HL-60 (cell line): Measurements from ENCODE around the gene SNX5.

Experiments
- POLR2AphosphoS5 ChIP-seq: IDR thresholded peaks from 2 replicates; pipeline ENCODE4 v1.6.1; 2012; ENCODE audit warnings: low read depth
- TF ChIP-seq, protein P1 (sequence below): IDR thresholded peaks from one replicate; pipeline ENCODE4 v1.5.1; 2011; ENCODE audit warnings: low read length, control low read depth, inconsistent platforms; ENCODE audit not compliant: insufficient read depth
- TF ChIP-seq, protein P2 (sequence below): IDR thresholded peaks from 2 replicates; pipeline ENCODE4 v1.6.1; 2012; ENCODE audit warnings: low read depth; ENCODE audit not compliant: insufficient replicate concordance

DNA sequence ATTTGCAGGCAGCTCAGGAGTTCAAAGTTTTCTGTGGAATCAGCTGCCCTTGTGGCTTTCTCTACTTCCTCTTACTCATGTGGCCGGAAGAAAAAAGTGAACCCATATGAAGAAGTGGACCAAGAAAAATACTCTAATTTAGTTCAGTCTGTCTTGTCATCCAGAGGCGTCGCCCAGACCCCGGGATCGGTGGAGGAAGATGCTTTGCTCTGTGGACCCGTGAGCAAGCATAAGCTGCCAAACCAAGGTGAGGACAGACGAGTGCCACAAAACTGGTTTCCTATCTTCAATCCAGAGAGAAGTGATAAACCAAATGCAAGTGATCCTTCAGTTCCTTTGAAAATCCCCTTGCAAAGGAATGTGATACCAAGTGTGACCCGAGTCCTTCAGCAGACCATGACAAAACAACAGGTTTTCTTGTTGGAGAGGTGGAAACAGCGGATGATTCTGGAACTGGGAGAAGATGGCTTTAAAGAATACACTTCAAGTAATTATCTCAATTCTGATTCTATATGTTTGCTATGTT lies 1.4 kb upstream of the SNX5 start:
- TF ChIP-seq, protein P1, sequence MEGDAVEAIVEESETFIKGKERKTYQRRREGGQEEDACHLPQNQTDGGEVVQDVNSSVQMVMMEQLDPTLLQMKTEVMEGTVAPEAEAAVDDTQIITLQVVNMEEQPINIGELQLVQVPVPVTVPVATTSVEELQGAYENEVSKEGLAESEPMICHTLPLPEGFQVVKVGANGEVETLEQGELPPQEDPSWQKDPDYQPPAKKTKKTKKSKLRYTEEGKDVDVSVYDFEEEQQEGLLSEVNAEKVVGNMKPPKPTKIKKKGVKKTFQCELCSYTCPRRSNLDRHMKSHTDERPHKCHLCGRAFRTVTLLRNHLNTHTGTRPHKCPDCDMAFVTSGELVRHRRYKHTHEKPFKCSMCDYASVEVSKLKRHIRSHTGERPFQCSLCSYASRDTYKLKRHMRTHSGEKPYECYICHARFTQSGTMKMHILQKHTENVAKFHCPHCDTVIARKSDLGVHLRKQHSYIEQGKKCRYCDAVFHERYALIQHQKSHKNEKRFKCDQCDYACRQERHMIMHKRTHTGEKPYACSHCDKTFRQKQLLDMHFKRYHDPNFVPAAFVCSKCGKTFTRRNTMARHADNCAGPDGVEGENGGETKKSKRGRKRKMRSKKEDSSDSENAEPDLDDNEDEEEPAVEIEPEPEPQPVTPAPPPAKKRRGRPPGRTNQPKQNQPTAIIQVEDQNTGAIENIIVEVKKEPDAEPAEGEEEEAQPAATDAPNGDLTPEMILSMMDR, result no peak
- TF ChIP-seq POLR2AphosphoS5, result peak; percentile 48; the same call in 1 of the 2 replicates
- TF ChIP-seq, protein P2, sequence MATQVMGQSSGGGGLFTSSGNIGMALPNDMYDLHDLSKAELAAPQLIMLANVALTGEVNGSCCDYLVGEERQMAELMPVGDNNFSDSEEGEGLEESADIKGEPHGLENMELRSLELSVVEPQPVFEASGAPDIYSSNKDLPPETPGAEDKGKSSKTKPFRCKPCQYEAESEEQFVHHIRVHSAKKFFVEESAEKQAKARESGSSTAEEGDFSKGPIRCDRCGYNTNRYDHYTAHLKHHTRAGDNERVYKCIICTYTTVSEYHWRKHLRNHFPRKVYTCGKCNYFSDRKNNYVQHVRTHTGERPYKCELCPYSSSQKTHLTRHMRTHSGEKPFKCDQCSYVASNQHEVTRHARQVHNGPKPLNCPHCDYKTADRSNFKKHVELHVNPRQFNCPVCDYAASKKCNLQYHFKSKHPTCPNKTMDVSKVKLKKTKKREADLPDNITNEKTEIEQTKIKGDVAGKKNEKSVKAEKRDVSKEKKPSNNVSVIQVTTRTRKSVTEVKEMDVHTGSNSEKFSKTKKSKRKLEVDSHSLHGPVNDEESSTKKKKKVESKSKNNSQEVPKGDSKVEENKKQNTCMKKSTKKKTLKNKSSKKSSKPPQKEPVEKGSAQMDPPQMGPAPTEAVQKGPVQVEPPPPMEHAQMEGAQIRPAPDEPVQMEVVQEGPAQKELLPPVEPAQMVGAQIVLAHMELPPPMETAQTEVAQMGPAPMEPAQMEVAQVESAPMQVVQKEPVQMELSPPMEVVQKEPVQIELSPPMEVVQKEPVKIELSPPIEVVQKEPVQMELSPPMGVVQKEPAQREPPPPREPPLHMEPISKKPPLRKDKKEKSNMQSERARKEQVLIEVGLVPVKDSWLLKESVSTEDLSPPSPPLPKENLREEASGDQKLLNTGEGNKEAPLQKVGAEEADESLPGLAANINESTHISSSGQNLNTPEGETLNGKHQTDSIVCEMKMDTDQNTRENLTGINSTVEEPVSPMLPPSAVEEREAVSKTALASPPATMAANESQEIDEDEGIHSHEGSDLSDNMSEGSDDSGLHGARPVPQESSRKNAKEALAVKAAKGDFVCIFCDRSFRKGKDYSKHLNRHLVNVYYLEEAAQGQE, result no peak
